HT1080 (cell line): ENCODE results near the gene CD164L2. TPM values are rescaled to one million over a fixed set of nuclear protein-coding genes. Genes with fewer than 3 reads are reported as not detected.
"Not testable (repeated sequence)": the region's sequence is repeated elsewhere in the genome, so short reads cannot be mapped to it uniquely, and the experiment has no call there.

Experiments
- DNase-seq: peaks from one replicate; pipeline ENCODE4 v3.0.0-alpha.2; 2015; ENCODE audit warnings: low read depth
- total RNA-seq: library from RNA; depleted of rRNA; stranded (reverse); fragments of >200 nt; shearing (Covaris generic); gene quantifications from 2 replicates; pipeline ENCODE4 v1.2.3, GENCODE V29; 2014

Gene CD164L2
- total RNA-seq, 1 experiment from 2014 or later = not detected

DNA sequence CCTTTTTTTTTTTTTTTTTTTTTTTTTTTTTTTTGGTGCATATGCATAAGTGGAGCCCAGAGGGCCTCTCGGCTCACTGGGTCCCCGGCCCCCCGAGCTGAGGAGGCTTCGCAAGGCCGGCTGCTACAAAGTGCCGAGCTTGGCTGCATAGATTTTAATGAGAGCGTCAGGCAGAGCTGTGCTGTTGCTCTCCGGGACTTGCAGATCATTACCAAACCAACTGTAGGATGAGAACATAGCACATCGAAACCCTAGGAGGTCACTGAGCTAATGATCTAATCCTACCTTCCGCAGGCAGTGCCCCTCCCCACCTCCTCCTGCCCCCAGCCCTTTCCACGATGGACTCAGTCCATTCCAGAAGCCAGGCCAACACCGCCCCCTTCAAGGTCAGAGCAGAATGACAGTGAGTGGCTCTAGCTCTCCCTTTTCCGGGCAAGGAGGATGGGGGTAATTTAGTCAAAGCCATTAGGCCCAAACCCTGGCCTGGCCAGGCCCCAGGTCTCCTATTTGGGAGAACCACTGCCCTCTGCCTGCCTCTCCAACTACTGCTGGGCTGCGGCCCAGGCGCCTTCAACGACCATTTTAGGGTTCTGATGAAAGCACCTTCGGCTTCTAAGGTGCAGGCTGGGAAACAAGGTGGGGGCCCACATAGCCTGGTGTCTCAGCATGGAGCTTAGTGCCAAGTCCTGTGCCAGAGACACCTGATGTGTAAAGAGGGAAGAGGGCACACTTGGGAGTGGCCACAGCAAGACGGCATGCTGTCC is 22.6 kb upstream of the CD164L2 start:
- DNase-seq = not testable (repeated sequence)

GRCh38 chr1:27405074-27405473 is 21.9 kb upstream of the CD164L2 start:
- no peak for DNase-seq

GRCh38 chr1:27403931-27404330 is 20.8 kb upstream of the CD164L2 start:
- no peak for DNase-seq

- DNase-seq = no peak
Observed at GRCh38 chr1:27403065-27403726, 20.1 kb upstream of the CD164L2 start.

DNA sequence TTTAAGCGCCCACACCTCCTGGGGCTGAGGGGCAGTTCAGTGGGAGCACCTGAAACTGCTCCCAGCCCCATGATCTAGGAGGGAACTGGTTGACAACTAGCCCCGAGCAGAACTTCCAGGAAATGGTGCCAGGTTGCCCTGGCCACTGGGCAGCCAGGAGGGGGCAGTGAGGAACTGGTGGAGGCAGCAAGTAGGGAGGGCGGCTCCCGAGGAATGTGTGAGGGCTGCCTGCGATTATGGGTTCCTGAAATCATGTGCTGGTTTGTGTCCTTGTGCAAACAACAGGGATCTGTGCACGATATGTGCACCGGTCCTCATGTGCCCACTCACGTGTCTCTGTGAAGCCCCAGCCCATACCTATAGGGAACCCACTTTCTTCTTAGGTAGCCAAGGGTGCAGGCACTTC is 19.2 kb upstream of the CD164L2 start:
- DNase-seq = peak; percentile 53

GRCh38 chr1:27400963-27401341 is 17.8 kb upstream of the CD164L2 start:
- DNase-seq = no peak

DNA sequence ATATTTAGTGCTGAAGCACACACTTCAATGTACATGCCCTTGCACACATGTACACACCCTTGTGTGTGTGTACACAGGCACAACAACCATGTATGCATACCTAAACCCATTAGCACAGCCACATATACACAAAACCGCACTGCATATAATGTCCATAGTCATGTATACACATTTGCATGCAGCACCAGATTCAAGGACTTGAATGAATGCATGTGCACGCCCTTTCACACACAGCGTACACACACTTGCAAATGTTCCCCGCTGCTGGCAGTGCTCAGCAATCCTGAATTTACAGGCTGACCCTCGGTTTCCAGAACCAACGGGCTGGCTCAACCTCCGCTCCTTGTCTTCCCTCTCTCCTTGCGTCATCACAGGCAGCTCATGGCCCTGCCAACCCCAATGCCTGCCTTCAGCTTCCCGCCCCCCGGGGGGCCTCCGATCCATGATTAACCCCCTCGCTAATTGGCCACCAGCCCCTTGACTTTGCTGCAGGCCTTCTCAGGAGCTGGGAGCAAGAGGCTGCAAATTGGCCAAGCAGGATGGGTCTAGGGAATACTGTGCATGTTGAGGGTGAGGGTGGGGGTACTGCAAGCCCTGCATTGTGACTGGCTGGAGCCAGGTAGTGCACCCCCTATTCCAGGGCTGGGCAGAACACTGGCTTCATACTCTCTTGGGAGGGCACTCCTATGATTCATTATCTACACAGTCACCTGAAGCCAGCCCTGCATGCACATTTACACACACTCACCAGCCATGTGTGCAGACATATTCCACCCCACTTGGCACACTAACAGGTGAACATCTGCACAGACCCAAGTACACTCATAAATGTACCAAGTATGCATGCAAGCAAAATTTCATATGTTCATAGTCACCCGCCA is 17.2 kb upstream of the CD164L2 start:
- DNase-seq = no peak

GRCh38 chr1:27399251-27400025 is 16.3 kb upstream of the CD164L2 start:
- no peak for DNase-seq

- DNase-seq = no peak
Observed at GRCh38 chr1:27398405-27399149, 15.4 kb upstream of the CD164L2 start.

DNA sequence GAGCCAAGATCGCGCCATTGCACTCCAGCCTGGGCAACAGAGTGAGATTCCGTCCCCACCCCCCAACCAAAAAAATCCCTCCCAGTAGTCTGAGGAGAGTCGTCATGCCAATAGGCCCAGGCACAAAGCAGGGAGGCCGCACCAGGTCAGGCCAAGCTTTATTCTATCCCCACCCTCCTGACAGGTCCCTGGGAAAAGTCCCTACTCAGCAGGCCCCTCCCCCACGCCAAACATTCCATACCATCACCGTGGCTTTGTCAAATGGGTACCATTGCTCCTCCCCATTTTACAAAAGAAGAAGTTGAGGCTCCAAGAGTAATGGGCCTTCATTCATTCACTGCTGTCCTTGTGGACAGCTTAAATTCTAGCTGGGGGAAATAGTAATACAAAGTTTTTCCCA is 14.6 kb upstream of the CD164L2 start:
- DNase-seq = no peak

DNA sequence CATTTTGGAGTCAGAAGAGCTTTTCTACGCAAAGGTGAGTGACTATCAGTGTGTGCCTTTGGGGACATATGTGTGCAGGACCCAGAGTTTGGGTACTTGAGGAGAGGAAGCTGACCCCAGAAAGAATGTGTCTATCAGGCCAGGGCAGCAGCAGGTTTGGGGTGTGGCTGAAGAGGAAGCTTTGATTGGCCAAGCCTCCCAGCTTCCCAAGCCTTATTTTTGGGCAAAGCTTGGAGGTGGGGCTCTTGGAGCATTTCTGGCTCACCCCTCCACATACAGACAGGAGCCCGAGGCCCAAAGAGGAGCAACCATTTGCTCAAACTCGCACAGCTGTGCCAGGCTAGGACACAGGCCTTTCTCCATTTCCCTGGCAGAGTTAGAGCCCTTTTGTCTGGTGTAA is 14.0 kb upstream of the CD164L2 start:
- DNase-seq = no peak

DNA sequence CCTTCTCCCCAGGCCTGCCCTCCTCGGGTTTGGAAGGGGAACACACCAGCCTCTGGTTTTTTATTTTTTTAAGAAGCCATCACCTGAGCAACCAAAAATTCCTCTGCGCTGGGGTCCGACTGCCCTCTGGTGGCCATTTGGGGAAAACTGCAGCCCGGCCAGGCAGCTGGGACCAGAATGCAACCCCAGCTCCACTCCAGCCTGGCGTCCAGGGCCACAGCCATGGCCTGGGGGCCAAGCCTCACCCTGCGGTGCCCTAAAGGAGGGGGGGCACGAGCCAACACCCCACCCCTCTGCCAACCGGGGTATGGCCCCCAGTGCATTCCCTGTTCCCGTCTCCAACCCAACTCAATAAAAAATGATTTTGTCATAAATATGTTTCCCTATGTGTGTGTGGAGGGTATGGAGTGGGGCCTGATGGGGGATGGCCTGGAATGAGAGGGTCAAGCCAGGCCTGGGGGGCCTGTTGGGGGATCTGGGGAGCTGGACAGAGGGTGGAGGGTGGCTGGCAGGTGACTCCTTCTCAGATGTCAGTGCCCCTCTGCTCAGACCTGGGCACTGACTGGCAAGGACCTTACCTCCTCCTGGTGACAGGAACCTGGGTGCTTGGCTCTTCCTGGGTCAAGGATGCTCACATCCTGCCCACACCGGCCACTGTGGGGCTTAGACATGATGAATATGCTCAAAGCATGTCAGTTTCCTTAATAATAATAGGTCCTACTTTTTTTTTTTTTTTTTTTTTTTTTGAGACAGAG is 12.5 kb upstream of the CD164L2 start:
- peak; percentile 73 for DNase-seq

GRCh38 chr1:27394925-27395324 is 11.8 kb upstream of the CD164L2 start:
- DNase-seq = no peak

- DNase-seq = no peak
Observed at GRCh38 chr1:27394282-27394658, 11.1 kb upstream of the CD164L2 start.

GRCh38 chr1:27393641-27394281 is 10.6 kb upstream of the CD164L2 start:
- no peak for DNase-seq

- no peak for DNase-seq
Observed at GRCh38 chr1:27392778-27393635, 9.9 kb upstream of the CD164L2 start.

DNA sequence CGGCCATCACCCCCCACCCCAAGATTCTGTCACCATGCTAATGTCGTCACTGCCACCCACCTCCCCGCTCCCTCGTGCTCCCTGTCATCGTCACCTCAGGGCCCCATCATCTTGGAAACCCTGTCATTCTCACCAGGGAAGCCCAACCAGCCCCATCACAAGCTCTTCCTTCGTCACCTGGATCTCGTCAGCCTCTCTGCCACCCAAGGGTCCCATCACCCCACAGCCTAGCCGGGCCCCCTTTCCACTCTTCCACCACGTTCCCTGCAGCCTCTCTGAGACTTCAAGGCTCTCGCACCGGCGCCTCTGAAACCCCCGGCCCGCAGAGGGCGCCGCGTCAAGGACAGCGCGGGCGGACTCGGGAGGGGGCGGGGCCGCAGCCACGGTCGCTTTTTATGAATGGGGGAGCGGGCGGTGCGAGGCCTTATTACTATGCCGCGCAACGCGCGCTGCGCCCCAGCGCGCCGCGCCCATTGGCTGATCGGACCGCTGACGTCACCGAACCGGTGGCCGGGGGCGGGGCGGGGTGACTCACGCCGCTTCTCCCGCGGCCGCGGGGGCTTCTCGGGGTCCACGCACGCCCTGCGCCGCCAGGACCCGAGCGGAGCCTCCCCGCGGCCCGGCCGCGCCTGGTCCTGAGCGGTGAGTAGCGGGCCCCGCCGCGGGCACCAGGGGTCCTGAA is 9.1 kb upstream of the CD164L2 start, which contains the start of gene GPR3:
GPR3 (plus strand) TSS at position 527 of the 682 bp plus-strand sequence. CDS start 1,177 bp downstream, outside the sequence.
- peak; percentile 89 for DNase-seq
